NK-92 treated with Interleukin-12 subunit alpha and Interleukin-12 subunit beta, amount 100 ng/mL, for 24 hours (cell line): Measurements from ENCODE around the gene RBKS.
"Not testable (repeated sequence)": the region's sequence is repeated elsewhere in the genome, so short reads cannot be mapped to it uniquely, and the experiment has no call there.

Source experiments
- DNase-seq: peaks from one replicate; lab custom pipeline; 2025; lab: John Stamatoyannopoulos, UW

RBKS gene

GRCh38 chr2:27906074-27906473 is 15.9 kb upstream of the RBKS start:
- DNase-seq: no peak

GRCh38 chr2:27904405-27904665 is 14.1 kb upstream of the RBKS start:
- DNase-seq: no peak

GRCh38 chr2:27903649-27904404 is 13.6 kb upstream of the RBKS start:
- DNase-seq: no peak

GRCh38 chr2:27903018-27903417 is 12.8 kb upstream of the RBKS start:
- no peak for DNase-seq

GRCh38 chr2:27902098-27902497 is 11.9 kb upstream of the RBKS start:
- DNase-seq: no peak

- DNase-seq: peak; percentile 33
These were observed 11.0 kb upstream of the RBKS start for GRCh38 chr2:27901234-27901633.

- DNase-seq: no peak
These were observed 7.5 kb upstream of the RBKS start for GRCh38 chr2:27897717-27898116.

- no peak for DNase-seq
These were observed 2.8 kb upstream of the RBKS start for GRCh38 chr2:27893006-27893405.

GRCh38 chr2:27891673-27892105 is 1.5 kb upstream of the RBKS start:
- no peak for DNase-seq

- DNase-seq: peak; percentile 68
These were observed 911 bp upstream of the RBKS start for GRCh38 chr2:27890924-27891672.

GRCh38 chr2:27889774-27890145 is 427 bp downstream of the RBKS start:
- peak; percentile 42 for DNase-seq

GRCh38 chr2:27888790-27889189 is 1.4 kb downstream of the RBKS start:
- DNase-seq: no peak

GRCh38 chr2:27887830-27888229 is 2.4 kb downstream of the RBKS start:
- no peak for DNase-seq

GRCh38 chr2:27887111-27887510 is 3.1 kb downstream of the RBKS start:
- no peak for DNase-seq

- no peak for DNase-seq
These were observed 3.9 kb downstream of the RBKS start for GRCh38 chr2:27886322-27886721.

- no peak for DNase-seq
These were observed 4.5 kb downstream of the RBKS start for GRCh38 chr2:27885661-27886060.

GRCh38 chr2:27885234-27885633 is 5.0 kb downstream of the RBKS start:
- DNase-seq: no peak

GRCh38 chr2:27884601-27885000 is 5.6 kb downstream of the RBKS start:
- no peak for DNase-seq

- not testable (repeated sequence) for DNase-seq
These were observed 7.6 kb downstream of the RBKS start for GRCh38 chr2:27882584-27882922.

- DNase-seq: not testable (repeated sequence)
These were observed 8.2 kb downstream of the RBKS start for GRCh38 chr2:27881815-27882583.

- DNase-seq: no peak
These were observed 11.4 kb downstream of the RBKS start for GRCh38 chr2:27878825-27879224.

- DNase-seq: no peak
These were observed 14.9 kb downstream of the RBKS start for GRCh38 chr2:27875089-27875881.
